GM21576 (cell line): ENCODE results near the gene PPP1R3E.

Experiments
- ATAC-seq: cut with Tn5 transposase; IDR thresholded peaks from one replicate; pipeline ENCODE4 v1.9.1; 2021; ENCODE audit warnings: mild to moderate bottlenecking, moderate library complexity; ENCODE audit not compliant: unreplicated experiment

Gene PPP1R3E

DNA sequence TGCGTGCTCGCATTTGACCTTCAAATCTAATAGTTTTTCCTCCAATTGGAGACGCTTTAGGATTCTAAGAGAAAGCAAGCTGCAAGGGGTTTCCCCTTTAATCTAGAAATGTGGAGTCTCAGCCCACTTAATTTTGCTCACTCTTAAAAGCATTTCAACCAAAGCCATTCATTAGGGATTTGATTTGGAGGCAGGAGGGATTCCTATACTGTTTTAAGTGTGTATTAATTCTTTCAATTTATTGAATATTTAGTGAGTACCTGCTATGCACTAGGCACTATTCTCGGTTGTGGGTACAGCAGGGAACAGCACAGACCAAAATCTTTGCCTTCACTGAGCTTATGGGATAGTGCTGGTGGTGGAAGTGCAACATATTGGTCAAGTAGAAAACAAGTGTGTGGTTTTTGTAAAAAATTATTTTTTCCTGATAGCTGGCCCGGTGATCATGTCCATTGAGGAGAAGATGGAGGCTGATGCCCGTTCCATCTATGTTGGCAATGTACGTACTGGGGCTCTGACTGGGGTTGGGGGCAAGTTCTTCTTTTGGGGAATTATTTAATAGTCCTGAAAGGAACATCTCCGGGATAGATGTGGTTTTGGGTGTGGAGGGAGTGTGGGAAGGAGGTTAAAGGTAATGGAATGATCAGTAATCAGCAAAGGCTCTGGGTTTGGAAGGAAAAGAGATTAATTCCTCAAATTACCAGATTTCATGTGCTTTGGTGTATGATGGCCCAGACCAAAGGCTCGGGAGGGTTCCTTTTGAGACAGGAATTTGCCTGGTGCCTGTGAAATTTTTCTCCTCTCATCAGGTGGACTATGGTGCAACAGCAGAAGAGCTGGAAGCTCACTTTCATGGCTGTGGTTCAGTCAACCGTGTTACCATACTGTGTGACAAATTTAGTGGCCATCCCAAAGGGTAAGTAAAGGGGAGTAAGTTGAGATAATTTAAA is 20.2 kb upstream of the PPP1R3E start:
- ATAC-seq, result no peak

DNA sequence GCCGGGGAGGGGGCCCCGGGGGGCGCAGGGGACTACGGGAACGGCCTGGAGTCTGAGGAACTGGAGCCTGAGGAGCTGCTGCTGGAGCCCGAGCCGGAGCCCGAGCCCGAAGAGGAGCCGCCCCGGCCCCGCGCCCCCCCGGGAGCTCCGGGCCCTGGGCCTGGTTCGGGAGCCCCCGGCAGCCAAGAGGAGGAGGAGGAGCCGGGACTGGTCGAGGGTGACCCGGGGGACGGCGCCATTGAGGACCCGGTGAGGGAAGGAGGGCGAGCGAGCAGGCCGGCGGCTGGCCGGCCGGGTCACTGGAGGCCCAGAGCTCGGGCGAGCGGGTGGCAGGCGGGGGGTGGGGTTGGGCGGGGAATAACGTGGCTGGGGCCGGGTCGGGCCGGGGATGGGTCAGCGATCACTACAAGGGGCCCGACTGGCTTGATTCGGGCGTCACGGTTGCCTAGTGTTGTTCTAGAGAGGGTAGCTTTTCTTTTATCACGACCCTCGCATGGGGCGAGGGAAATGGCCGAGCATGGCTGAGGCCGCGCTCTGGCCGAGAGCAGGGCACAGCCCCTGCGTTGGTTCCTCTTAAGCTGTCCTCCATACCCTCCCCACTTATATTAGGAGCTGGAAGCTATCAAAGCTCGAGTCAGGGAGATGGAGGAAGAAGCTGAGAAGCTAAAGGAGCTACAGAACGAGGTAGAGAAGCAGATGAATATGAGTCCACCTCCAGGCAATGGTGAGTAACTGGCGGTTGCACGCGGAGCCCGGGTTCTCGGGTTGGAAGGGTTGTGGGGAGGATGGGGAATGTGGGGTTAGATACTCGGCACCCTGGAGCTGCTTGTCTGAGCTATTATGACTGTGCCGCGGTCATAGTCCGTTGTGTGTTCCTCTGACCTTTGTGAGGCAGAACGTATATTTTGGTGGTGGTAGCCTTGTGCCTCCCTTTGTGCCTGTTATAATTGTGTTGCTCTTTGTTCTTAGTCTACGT is 19.2 kb upstream of the PPP1R3E start:
- ATAC-seq, result peak; percentile 9

DNA sequence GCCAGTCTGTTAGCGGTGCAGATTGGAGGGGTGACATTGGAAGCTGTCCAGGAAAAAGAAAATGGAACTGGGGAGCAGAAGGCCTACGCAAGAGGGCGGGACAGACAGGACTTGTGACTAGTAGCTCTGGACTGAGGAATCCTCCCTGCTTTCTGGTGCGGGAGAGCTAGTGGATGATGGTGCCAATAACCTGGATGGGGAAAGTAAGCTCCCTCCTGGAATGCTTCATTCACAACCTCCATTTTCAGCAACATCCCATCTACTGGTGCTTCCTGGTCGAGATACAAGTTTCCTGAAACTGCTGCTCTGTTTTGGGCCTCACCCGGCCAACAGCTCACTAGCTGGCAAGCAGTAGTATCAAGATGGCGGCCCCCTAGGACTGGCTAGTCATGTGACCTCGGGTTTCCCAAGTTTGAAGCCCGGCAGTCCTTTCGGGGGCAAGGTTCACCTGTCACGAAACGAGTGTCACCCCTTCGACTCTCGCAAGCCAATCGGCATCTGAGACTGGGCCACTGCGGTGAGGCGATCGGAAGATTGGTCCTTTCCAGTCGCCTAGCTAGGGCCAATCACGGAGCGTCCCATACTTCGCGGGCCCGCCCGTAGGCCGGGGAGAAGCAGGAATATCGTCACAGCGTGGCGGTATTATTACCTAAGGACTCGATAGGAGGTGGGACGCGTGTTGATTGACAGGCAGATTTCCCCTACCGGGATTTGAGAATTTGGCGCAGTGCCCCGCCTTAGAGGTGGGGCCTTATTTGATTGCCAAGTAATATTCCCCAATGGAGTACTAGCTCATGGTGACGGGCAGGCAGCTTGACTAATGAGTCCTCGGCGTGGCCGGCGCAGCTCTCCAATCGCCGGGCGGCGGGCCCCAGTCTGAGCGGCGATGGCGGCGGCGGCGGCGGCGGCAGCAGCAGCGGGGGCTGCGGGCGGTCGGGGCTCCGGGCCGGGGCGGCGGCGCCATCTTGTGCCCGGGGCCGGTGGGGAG is 18.2 kb upstream of the PPP1R3E start, which contains the start of gene PABPN1:
TSS of gene PABPN1 (plus strand) at position 874 of the 988 bp plus-strand sequence. CDS start at position 887, 13 bp downstream.
- ATAC-seq, result peak; percentile 90

DNA sequence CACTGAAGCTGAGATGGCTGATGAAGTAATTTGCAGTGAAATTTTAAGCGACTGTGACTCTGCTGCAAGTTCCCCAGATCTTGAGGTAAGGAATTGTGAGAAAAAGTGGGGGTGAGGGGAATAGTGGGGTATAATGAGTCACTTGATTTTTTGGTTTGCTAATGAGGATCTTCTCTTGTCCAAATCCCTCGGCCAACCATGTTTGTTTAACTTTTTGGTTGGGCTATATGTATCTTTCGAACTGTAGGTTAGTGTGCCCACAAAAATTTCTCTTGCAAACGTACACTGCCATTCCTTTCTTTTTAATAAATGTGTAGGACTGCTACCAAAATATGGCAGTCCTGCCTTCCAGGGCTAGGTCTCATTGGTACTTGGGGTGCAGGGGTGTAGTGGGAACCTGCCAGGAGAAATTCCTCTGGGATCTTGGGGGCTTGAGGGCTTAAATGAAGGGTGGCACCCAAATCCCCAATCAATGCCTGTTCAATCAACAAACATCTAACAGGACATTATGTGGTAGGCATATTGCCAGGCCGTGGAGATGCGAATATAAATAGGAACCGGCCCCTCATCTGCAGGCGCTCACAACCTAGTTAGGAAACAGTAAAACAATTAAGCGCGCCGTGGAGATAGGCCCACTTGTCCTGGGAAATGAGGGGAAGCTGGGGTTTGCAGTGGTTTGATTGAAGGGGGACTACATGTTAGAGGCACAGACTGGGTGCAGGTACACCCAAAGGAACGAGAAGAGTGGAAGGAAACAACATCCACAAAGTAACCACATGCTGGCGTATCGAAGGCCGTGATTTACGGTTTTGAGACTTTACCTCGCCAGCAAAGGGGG is 17.3 kb upstream of the PPP1R3E start:
- ATAC-seq, result no peak

DNA sequence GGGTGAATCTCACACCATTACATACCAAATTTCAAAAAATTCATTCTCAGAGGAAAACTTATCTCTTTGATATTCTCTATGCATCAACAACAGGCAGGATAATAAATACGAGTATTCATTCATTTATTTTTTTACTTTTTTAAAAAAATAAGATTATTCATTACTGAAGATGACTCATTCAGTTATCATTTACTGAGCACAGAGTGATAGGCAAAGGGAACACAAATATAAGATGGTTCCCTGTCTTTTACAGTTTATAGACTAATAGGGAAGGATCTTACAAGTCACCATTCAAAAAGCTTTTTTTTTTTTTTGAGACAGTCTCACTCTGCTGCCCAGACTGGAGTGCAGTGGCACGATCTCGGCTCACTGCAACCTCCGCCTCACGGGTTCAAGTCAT is 13.6 kb upstream of the PPP1R3E start:
- ATAC-seq, result no peak

DNA sequence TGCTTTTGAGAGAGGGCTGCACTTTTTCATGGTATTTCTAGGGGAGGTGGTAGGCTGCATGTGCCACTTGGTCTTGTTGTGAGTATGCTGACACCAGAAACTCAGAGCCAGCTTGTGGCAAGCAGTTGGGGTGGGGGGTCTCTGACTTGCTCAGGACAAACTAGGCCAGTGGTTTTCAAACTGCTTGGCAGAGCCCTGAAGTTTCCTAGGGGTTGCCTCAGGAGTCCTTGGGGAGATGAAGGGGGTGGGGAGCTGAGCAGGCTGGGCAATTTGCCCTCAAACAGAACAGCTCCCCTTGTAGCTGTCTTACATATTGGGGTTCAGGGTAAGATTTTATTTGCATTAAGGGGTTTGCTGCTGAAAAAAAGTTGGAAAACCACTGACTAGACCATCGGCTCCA is 7.9 kb upstream of the PPP1R3E start:
- ATAC-seq, result no peak

DNA sequence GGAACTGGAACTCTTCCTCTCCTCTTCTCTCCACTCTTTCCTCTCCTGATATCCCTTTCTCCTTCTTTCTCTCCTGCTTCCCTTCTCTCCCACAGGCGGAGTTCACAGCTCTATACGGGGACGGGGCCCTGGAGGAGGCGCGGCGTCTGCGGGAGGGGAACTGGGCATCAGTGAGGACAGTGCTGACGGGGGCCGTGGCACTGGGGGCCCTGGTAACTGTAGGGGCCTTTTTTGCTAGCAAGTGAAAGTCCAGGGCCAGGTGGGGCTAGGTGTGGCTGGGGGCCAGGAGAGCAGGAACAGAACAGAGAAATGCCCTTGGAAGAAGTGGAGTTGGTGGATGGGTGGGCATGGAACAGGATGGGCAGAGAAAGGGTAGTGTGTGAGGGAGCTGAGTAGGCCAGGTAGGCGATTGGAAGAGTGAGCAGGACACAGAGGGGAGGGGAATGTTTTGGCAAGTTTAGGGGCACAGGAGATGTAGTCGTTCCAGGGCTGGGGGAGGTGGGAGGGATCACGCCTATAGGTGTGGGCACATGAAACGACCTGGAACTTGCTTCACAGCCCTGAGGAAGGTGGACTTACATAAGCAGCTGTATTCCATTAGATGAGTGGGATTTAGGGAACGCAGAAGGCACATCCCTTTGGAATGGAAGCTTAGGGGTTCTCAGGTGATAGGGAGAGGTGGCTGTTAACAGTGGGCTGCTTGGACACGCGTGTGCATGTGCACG is 6.2 kb upstream of the PPP1R3E start:
- ATAC-seq, result no peak

DNA sequence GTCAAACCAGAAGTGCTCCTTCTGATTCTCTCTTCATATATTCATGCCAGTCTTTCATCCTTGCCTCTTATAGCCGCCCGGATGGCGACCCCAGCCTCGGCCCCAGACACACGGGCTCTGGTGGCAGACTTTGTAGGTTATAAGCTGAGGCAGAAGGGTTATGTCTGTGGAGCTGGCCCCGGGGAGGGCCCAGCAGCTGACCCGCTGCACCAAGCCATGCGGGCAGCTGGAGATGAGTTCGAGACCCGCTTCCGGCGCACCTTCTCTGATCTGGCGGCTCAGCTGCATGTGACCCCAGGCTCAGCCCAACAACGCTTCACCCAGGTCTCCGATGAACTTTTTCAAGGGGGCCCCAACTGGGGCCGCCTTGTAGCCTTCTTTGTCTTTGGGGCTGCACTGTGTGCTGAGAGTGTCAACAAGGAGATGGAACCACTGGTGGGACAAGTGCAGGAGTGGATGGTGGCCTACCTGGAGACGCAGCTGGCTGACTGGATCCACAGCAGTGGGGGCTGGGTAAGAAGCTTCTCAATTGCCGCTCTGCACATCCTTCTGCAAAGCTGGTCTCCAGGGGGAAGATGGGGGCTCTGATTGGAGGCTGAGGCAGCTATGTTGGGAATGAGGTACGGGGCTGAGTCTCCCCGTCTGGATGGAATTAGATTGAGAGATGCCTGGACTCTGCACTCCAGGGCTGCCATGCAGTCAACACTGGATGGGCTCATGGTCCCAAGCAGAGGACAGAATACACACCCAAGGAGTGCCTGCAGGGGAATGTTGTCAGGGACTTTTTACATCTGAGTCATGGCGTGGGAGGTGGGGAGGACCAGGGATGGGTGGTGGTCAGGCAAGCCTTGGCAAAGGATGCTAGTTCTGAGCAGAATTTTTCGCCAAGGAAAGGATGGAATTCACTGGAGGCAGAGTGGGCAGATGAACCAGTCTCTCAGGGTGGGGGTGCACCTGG is 5.3 kb upstream of the PPP1R3E start:
- ATAC-seq, result no peak

DNA sequence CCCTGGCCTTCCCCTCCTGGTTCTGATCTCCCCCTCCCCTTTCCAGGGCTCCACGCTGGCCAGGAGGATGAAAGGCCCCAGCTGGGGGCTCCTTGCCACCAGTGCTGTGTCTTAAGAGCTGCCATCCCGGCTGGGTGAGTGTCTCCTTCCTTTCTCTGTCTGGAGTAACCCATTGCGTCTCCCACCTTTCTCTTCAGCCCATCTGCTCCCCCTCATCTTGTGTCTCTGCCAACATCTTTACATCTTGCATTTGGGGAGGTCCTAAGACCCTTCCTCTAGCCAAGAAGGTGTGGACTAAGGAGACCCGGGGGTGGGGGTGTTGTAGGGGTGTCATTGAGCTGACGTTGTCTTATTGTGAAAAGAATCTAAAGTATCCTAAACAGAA is 4.5 kb upstream of the PPP1R3E start:
- ATAC-seq, result no peak

DNA sequence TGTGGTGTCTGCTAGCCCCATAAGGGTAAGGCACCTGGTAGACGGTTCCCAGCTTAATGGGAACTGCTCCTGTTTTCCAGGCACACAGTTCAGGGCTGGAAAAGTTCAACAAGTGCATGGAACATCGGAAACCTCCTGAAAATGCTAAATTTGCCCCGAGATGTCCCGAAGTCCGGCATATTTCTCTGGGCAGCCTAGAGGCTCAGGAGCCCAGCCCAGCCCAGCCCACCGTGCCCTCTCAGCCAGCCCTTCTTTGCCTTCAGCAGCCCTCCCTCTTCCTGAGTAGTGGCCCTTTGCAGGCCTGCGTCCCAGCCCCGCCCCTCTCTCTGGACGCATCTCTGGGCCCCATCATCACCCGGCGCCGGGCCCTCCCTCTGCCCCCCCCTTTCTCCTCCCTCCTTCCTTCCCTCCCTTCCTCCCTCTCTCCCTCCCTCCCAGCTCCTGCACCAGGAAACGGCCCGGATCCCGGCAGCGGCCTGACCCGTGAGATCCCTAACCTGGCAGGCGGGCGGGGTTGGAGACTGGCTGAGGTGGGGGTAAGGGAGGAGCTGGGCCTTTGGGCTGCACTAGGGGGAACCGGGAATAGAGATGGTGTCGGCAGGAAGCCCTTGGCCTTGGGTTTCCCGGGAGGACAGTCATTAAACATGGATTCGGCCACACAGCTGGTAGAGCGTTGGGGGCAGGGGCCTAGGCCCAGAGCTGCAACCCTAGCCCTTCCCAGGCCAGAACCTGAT is 3.9 kb upstream of the PPP1R3E start, which contains the start of gene BCL2L2:
TSS of gene BCL2L2 (plus strand) at position 422 of the 734 bp plus-strand sequence. CDS start 935 bp downstream, outside the sequence.
- ATAC-seq, result peak; percentile 19

DNA sequence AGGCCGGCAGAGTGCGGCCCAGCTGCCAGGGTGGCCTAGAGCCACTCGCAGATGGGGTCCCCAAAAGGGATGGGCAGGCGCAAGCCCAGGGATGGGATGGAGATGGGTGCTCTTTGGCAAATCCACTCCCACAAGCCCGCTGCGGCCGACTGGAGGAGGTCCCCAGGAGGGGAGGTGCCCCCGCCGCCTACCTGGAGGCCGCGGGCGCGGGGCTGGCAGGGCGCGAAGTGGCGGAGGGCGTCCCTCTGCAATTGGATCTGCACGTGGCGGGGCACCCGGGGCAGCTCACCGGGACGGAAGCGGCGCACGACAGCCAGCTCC is 730 bp downstream of the PPP1R3E start:
- peak; percentile 7 for ATAC-seq

DNA sequence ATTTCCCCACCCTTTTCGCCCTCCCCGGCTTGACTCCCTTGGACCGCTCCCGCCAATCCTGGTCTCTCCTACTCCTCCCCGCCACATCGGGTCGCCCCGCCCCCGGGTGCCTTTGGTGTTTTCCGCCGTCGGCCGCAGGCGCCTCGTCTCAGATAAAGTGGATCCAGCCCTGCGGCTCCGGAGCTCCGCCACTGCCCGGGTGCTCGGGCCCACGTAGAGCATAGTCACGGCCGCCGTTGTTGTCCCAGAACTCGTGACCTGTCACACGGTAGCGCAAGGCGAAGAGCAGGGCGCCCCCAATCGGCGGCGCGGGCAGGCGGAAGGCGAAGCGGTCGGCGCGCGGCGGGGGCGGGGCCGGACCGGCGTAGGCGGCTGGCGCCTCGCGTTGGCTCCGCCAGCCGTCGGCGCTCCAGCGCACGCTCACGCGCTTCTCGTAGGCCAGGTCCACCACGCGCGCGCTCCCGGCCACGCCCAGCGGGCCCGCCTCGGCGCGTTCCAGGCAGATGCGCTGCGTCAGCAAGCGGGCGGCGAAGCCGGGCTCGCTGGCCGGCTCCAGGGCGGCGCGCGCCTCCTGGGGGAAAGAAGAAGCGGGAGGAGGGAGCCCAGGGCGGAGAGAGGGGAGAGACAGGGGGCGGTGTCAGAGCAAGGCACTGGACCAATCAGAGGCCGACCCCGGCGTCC is 1.2 kb downstream of the PPP1R3E start:
- peak; percentile 76 for ATAC-seq

DNA sequence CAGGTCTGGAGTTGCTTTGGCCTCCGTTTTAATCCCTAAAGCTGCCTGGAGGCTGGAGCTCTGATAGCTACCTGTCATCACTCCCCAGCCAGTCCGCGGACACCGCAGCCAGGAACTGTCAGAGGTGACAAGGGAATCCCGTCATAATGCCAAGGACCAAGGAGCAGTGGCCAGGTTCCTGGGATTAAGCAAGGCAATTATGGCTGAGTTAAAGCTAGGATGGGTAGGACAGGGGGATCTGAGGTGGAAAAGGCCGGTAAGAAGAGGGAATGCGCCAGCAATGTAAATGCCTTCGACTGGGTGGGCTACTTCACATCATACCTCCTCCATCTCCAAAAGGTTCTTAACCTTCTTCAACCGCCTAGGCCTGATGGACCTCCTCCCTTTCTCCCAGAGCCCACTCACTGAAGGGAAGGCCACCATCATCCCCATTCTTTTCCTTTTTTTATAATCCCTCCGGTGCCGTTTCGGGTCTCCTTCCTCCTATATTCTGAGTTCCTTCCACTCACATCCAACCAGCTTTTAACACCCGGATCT is 1.9 kb downstream of the PPP1R3E start:
- no peak for ATAC-seq

DNA sequence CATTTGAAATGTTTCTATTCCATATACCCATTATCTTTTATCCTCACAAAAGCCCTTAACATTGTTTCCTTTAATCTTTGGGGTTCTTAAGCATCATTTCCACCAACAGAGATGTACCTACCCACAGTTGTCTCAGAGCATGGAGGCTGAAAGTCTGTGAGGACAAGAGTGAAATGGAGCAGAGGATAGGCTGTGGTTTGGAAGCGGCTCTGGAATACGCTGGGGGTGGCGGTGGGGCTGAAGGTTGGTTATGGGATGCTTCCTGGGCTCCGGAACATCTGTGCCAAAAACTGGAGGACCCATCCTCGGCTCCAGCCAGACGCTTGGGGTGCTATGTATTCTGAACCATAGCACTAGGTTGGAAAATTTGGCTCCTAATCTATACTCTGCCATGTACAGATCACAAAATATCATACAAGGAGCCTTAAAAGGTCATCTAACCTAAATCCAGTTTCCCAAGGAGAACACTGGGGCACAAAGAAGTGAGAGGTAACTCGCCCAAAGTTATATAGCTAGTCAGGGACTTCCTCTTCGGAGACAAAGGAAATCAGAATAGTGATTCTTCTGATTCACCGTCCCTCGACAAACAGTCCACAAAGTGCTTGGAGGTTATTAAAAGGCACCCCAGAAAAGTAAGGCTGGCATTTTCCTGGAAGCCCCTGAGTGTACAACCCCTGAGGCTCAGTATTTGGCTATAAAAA is 2.5 kb downstream of the PPP1R3E start:
- ATAC-seq, result no peak

DNA sequence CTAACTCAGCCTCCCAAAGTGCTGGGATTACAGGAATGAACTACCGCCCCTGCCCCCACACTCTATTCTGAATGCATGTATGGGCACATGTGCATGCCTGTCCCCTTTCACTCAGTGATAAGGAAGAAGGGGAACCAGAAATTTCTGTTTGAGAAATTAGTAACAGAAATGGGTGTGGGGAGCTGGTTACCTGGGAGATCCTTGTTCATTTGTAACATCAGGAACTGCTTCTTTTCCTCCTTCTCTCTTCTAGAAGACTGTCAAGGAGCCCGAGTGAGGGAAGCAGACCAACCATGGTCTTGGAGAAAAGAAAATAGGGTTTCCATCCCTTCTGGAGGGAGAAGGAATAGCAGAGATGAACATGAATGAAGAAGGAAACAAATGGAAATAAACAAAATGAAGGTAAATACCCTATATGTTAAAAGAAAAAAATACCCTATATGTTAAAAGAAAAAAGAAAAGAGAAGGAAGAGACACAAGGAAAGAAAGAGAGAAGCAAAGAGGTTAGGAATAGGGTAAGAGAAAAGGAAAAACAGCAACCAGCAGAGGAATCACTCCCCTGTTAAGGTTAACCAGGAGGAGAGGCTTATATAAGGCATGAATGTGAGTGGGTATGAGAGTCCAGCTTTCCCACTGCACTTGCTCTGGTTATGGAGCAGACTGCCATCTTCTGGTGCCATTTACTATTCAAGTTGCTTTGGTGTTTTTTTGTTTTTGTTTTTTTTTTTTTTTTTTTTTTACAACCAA is 3.3 kb downstream of the PPP1R3E start:
- ATAC-seq, result no peak
